Testis (tissue), 3 donors: ENCODE measurements around the gene RNU6-8. TPM values are rescaled to one million over a fixed set of nuclear protein-coding genes. Genes with fewer than 3 reads are reported as not detected.

ENCODE experiments used
- DNase-seq: peaks from one replicate; pipeline ENCODE4 v3.0.0-alpha.2; 2019
- H3K27ac ChIP-seq, 2 donors: fragments of 200-600 bp; sonication (generic); one replicate each; pipeline ENCODE4 v1.5.1; 2019
- H3K27me3 ChIP-seq: fragments of 200-600 bp; sonication (generic); one replicate; pipeline ENCODE4 v1.5.1; 2019
- H3K36me3 ChIP-seq: fragments of 200-600 bp; sonication (generic); one replicate; pipeline ENCODE4 v1.5.1; 2017; ENCODE audit warnings: low read depth; ENCODE audit errors: missing control alignments
- H3K4me1 ChIP-seq: fragments of 200-600 bp; sonication (generic); one replicate; pipeline ENCODE4 v1.5.1; 2019
- H3K4me3 ChIP-seq, 2 donors: fragments of 200-600 bp; sonication (generic); one replicate each; pipeline ENCODE4 v1.5.1; 2017 to 2019
- H3K9me3 ChIP-seq: fragments of 200-600 bp; sonication (generic); one replicate; pipeline ENCODE4 v1.5.1; 2017
- CTCF ChIP-seq, 3 experiments: fragments of 450-650 bp in 2 of 3; fragments of 200-600 bp in 1 of 3; sonication (generic) in 1 of 3; IDR thresholded peaks; one replicate each; pipeline ENCODE4 v1.5.1; 2016 to 2019; ENCODE audit warnings: antibody characterized with exemption in 3 of 3, mild to moderate bottlenecking in 2 of 3, moderate library complexity in 1 of 3
- POLR2A ChIP-seq: fragments of 450-650 bp; IDR thresholded peaks from one replicate; pipeline ENCODE4 v1.6.1; 2017; ENCODE audit warnings: antibody characterized with exemption, mild to moderate bottlenecking, moderate library complexity
- WGBS, 2 donors: methylation state at CpG; one replicate each; pipeline ENCODE4 v1.1.5; 2018; 5-methylcytosine and 5-hydroxymethylcytosine counted together
- intact Hi-C: fragments of 100-400 bp; cut with DNase I; formaldehyde crosslinking; loops from one replicate; pipeline ENCODE4 v1.15.1; 2023; ENCODE audit warnings: low total_unique reads
- polyA plus RNA-seq: library from polyadenylated mRNA; stranded (reverse); fragments of 350-450 nt; fragmentation: Illumina TruSeq; extraction: RNeasy Lipid Tissue Mini Kit (QIAGEN cat#74804); gene quantifications from one replicate; pipeline ENCODE4 v1.2.3, GENCODE V29; 2014; ENCODE audit warnings: low read depth, low replicate concordance; ENCODE audit not compliant: insufficient read depth
- total RNA-seq, 2 donors: library from RNA; depleted of rRNA; stranded (reverse); fragments of >200 nt; gene quantifications; one replicate each; pipeline ENCODE4 v1.2.3, GENCODE V29; 2016

Gene RNU6-8
- total and polyA plus RNA-seq, 3 donors from 2014 or later, result not detected

- TF ChIP-seq POLR2A (no peak), CTCF (IDR thresholded peaks at IDR 0.05) (no peak)
- intact Hi-C loops, result no loop called here
- H3K9me3 ChIP-seq, result no peaks in the 10 kb centered on the region
- DNase-seq, result no peak
- no peaks in the 10 kb centered on the region for H3K27me3 ChIP-seq
- WGBS, 2 donors, result 92 to 93% methylated on average over 3 of the region's 3 CpGs
- H3K27ac ChIP-seq, result no peak overlapping the region
- H3K4me3 ChIP-seq, result no peak overlapping the region
- no peaks in the 10 kb centered on the region for H3K4me1 ChIP-seq
- no peaks in the 10 kb centered on the region for H3K36me3 ChIP-seq
Observed at GRCh38 chr14:32208490-32208889, 5.4 kb upstream of the RNU6-8 start.

GRCh38 chr14:32206552-32206951 lies 3.5 kb upstream of the RNU6-8 start:
- H3K27ac ChIP-seq, result no peak overlapping the region
- TF ChIP-seq POLR2A, result no peak
- TF ChIP-seq CTCF (IDR thresholded peaks at IDR 0.05), result no peak
- WGBS, 2 donors, result 54 to 72% methylated on average over 2 of the region's 2 CpGs
- no peaks in the 10 kb centered on the region for H3K4me1 ChIP-seq
- DNase-seq, result no peak
- no peak overlapping the region for H3K4me3 ChIP-seq
- no peaks in the 10 kb centered on the region for H3K27me3 ChIP-seq
- intact Hi-C loops, result no loop called here
- no peaks in the 10 kb centered on the region for H3K36me3 ChIP-seq
- H3K9me3 ChIP-seq, result no peaks in the 10 kb centered on the region

GRCh38 chr14:32205984-32206383 lies 2.9 kb upstream of the RNU6-8 start:
- Histone ChIP-seq H3K36me3 (no peaks in the 10 kb centered on the region), H3K4me3 (no peak overlapping the region), H3K27me3 (no peaks in the 10 kb centered on the region), H3K27ac (no peak overlapping the region), H3K4me1 (no peaks in the 10 kb centered on the region), H3K9me3 (no peaks in the 10 kb centered on the region)
- intact Hi-C loops, result no loop called here
- TF ChIP-seq CTCF (IDR thresholded peaks at IDR 0.05), result no peak
- TF ChIP-seq POLR2A, result no peak
- DNase-seq, result no peak
- 58 to 71% methylated on average over 4 of the region's 4 CpGs for WGBS, 2 donors

- DNase-seq, result no peak
- 59 to 88% methylated on average over 3 of the region's 3 CpGs for WGBS, 2 donors
- intact Hi-C loops, result no loop called here
Observed at GRCh38 chr14:32205554-32205953, 2.5 kb upstream of the RNU6-8 start.

More at GRCh38 chr14:32205554-32205953, 2.5 kb upstream of the RNU6-8 start:
- no peaks in the 10 kb centered on the region for H3K9me3 ChIP-seq
- H3K36me3 ChIP-seq, result no peaks in the 10 kb centered on the region
- no peak overlapping the region for H3K4me3 ChIP-seq
- H3K4me1 ChIP-seq, result no peaks in the 10 kb centered on the region
- no peak overlapping the region for H3K27ac ChIP-seq
- TF ChIP-seq CTCF (IDR thresholded peaks at IDR 0.05) (no peak), POLR2A (no peak)
- H3K27me3 ChIP-seq, result no peaks in the 10 kb centered on the region
